ENCODE data around the gene CLCN5. TPM values are rescaled to one million over a fixed set of nuclear protein-coding genes. Genes with fewer than 3 reads are reported as not detected.

CLCN5 gene
- total and polyA plus RNA-seq, 2 of the 13 experiments (the other 11 are each of a cell fraction or from before 2014, with no cell fraction given) = 7.8 to 27.3 TPM

DNA sequence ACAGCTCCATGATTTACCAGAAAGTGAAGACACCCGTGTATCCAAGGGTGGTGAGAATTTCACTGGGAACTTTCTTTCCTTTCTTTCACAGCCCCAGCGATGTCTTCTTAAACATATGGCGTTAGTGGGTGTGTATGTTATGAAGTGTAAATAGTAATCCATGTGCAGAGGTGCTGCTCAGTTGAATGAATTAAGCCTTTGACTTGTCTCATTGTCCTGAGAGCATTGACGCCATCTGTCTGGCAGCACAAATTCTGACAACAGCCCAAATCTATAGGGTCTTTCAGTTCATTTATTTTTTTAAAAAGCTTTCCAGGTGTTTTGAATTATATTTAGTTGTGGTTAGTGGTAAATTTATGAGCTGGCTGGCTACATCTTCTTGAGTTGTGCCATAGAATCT, 69.4 kb downstream of the CLCN5 start (continued):
- TF ChIP-seq HHEX (CRISPR knock-in tag; IDR thresholded peaks at IDR 0.05) (no peak), ZNF530 (CRISPR knock-in tag; IDR thresholded peaks at IDR 0.05; ENCODE audit: low read depth) (no peak), ZNF614 (CRISPR knock-in tag; IDR thresholded peaks at IDR 0.05; ENCODE audit: borderline replicate concordance) (no peak)

DNA sequence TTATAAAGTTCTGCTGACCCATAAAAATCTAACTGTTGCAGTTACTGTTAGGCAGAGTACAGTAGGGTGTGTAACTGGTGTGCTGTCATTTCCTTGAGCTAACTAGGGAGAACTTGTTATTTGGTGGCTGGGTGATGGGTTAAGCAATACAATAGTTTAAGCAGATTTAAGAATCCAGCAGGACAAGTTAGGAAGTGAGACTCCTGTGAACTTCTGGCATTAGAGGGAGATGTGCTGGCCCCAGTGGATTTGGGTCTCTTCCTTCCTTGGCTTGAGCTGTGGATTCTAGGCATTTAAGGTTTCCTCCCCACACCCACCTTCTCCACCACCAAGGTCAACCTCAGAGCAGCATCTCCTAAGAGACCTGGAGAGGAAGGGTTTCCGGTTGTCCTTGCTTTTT, 70.5 kb downstream of the CLCN5 start:
- FAIRE-seq = no peak
- in situ Hi-C loops (cut with HindIII; ENCODE audit: extremely low pct_ligation_motif_present, low pct_unique_long_range_greater_than_20kb) = no loop called here
- POLR2A ChIA-PET = no interaction called here
- no TSS peak for BruUV-seq (replicated peaks)
- intact Hi-C loops (cut with micrococcal nuclease; ENCODE audit: unreplicated experiment) = no loop called here
- H3K79me2 ChIP-seq (ENCODE audit: insufficient read depth, low read length) = no peaks in the 10 kb centered on the region
- no peak overlapping the region for H3K9ac ChIP-seq (ENCODE audit: insufficient read depth, low read depth, low read length)
- 100% methylated on average over 1 of the region's 1 CpG for WGBS (ENCODE audit: low lambda C conversion rate)
- CTCF ChIA-PET (ENCODE audit: low intra/inter-chr PET ratio, low total read pairs) = no interaction called here
- no peak overlapping the region for H3K27ac ChIP-seq (ENCODE audit: extremely low read length, insufficient read depth, low read length)
- no peaks in the 10 kb centered on the region for H3K9me3 ChIP-seq (ENCODE audit: low read length)
- H3K27me3 ChIP-seq (ENCODE audit: control insufficient read depth in 1 of 2, insufficient read depth in 2 of 2, low read length in 2 of 2) = no peaks in the 10 kb centered on the region
- H3K4me1 ChIP-seq (ENCODE audit: insufficient read depth, low read length) = peaks cover 13% of the 10 kb centered on the region
- H3K4me3 ChIP-seq (replicated peaks in 1 of 3; ENCODE audit: insufficient read depth in 1 of 3, low read depth in 2 of 3, low read length in 3 of 3) = no peak overlapping the region
- H3K36me3 ChIP-seq (replicated peaks in 1 of 2; ENCODE audit: control insufficient read depth in 1 of 2, insufficient read depth in 2 of 2, low read length in 2 of 2) = no peaks in the 10 kb centered on the region
- H3K4me2 ChIP-seq (ENCODE audit: low read depth, low read length) = no peak overlapping the region
- no peak for ATAC-seq
- H2AFZ ChIP-seq (ENCODE audit: low read length) = no peak overlapping the region
- no peak for DNase-seq (ENCODE audit: low spot score)
- H4K20me1 ChIP-seq (ENCODE audit: insufficient read depth, low read length) = no peaks in the 10 kb centered on the region
- TF ChIP-seq ADNP (CRISPR knock-in tag; IDR thresholded peaks at IDR 0.05) = no peak
- TF ChIP-seq MEIS1 (CRISPR knock-in tag; IDR thresholded peaks at IDR 0.05; ENCODE audit: borderline replicate concordance) = no peak
- no peak for TF ChIP-seq ZNF577 (CRISPR knock-in tag; IDR thresholded peaks at IDR 0.05; ENCODE audit: borderline replicate concordance, low read depth)
- no peak for TF ChIP-seq KIAA2018 (CRISPR knock-in tag; IDR thresholded peaks at IDR 0.05; ENCODE audit: borderline replicate concordance)
- TF ChIP-seq, protein P1, sequence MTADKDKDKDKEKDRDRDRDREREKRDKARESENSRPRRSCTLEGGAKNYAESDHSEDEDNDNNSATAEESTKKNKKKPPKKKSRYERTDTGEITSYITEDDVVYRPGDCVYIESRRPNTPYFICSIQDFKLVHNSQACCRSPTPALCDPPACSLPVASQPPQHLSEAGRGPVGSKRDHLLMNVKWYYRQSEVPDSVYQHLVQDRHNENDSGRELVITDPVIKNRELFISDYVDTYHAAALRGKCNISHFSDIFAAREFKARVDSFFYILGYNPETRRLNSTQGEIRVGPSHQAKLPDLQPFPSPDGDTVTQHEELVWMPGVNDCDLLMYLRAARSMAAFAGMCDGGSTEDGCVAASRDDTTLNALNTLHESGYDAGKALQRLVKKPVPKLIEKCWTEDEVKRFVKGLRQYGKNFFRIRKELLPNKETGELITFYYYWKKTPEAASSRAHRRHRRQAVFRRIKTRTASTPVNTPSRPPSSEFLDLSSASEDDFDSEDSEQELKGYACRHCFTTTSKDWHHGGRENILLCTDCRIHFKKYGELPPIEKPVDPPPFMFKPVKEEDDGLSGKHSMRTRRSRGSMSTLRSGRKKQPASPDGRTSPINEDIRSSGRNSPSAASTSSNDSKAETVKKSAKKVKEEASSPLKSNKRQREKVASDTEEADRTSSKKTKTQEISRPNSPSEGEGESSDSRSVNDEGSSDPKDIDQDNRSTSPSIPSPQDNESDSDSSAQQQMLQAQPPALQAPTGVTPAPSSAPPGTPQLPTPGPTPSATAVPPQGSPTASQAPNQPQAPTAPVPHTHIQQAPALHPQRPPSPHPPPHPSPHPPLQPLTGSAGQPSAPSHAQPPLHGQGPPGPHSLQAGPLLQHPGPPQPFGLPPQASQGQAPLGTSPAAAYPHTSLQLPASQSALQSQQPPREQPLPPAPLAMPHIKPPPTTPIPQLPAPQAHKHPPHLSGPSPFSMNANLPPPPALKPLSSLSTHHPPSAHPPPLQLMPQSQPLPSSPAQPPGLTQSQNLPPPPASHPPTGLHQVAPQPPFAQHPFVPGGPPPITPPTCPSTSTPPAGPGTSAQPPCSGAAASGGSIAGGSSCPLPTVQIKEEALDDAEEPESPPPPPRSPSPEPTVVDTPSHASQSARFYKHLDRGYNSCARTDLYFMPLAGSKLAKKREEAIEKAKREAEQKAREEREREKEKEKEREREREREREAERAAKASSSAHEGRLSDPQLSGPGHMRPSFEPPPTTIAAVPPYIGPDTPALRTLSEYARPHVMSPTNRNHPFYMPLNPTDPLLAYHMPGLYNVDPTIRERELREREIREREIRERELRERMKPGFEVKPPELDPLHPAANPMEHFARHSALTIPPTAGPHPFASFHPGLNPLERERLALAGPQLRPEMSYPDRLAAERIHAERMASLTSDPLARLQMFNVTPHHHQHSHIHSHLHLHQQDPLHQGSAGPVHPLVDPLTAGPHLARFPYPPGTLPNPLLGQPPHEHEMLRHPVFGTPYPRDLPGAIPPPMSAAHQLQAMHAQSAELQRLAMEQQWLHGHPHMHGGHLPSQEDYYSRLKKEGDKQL (CRISPR knock-in tag; IDR thresholded peaks at IDR 0.05; ENCODE audit: low read depth) = no peak
